NCI-H146 treated with DMSO at 0.1 percent for 48 hours (cell line): ENCODE measurements around the gene TTC28.
"Not testable (repeated sequence)": the region's sequence is repeated elsewhere in the genome, so short reads cannot be mapped to it uniquely, and the experiment has no call there.

ENCODE experiments used
- DNase-seq: peaks from one replicate; lab custom pipeline; 2025; ENCODE audit not compliant: unreplicated experiment; lab: John Stamatoyannopoulos, UW

TTC28 gene

DNA sequence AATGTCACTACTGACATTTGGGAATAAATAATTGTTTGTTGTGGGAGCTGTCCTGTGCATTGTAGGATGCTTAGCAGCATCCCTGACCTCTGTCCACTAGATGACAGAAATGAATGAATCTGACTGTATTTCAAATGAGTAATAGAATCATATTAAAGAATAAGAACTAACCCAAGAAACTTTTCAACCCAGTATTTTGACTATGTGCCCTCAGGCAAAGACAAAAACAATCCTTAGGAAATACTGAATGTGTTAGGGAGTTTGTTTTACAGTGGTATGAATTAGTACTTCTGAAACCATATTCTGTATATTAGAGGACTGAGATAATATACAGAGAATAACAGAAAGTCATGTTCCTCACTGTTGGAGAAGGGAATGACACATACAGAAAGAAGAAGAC lies 439.7 kb downstream of the TTC28 start:
- DNase-seq = no peak

DNA sequence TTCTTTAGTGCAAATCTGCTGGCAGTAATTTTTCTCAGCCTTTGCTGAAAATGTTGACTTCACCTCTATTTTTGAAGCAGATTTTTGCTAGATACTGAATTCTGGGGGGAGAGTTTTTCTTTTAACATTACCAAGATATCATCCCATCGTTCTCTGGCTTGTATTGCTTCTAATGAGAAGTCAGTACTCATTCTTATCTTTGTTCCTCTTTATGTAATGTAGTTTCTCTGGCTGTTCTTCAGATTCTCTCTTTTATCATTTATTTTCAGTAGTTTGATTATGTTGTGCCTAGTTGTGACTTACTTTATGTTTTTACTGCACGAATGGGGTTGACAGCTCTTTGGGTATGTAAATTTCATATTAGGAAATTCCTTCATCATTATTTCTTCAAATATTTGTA lies 441.9 kb downstream of the TTC28 start:
- DNase-seq = no peak

DNA sequence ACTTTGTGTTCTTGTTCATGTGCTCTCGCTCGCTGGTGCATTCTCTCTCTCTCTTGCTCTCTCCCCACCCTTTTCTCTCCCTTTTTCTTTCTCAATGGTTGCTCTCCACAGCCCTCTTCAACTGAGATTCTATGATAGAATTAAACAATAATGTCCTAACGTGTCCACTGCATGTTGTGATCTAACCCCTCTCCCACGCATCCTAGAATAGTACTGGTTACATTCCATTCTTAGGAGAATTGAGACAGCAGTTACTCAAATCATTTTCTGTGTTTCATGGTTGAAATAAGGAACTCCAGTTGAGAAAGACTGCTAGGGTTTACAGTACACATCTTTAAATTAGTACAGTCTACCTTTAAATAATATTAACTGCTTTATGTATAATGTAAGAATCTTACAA lies 442.5 kb downstream of the TTC28 start:
- DNase-seq = no peak

DNA sequence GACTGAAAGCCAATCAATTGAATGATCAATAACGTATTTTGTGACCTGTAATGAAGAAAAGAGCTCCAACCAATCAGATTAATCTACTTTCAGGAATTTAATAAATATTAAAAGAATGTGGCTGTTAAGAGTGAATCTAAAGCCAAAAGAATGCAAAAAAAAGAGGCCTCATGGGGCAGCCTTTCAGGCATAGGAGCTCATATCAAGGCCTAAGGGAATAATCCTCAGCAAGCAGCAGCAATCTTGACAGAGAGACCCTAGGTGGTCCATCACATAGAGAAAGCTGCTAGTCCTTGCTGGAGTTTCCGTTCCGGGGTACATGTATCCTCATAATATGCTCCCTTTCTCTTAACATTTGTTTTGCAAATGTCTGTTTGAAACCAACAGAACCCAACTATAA lies 447.4 kb downstream of the TTC28 start:
- DNase-seq = no peak

GRCh38 chr22:28231441-28231840 lies 448.2 kb downstream of the TTC28 start:
- no peak for DNase-seq

GRCh38 chr22:28230671-28231070 lies 449.0 kb downstream of the TTC28 start:
- DNase-seq = no peak

DNA sequence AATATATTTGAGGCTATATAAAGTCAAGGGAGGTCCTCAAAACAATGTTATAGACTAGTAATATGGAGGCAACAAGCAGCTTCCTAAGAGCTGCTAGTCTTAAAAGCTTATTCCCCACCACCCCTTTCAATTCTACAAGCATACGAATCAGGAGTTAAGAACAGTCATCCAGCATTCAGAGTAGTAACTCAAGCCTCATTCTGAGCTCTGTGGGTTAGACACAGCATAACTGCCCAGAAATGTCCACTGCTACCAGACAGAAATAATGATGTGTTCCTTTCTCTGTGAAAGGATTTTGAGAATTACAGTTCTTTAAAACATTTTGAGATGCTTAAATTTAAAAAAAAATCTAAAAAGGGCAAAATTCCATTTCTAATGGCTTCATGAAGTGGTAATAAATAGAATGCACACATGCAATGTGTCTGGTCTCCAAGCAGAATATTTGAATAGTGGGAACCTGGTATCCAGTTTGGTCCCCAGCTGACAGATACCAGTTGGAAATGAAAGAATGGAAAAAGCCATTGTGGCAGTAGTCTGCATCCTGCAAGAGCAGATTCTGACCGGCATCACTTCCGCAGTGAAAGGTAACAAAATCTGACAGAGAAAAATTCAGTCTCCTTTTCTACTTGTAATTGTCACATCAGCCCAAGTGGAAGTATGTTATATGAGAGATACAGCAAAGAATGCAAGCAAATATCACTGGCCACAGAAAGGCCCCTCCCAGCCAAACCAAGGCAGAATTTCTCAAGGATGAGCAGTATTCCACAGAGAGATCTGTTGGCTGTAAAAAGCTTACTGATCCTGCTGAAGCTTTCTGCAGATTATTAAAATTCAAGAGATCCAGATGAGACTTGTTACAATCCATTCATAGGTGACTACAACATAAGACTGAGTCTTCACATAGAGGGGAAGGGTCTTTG lies 449.8 kb downstream of the TTC28 start:
- no peak for DNase-seq

GRCh38 chr22:28223826-28224225 lies 455.8 kb downstream of the TTC28 start:
- DNase-seq = no peak

- DNase-seq = no peak
Measured at GRCh38 chr22:28222976-28223745, 456.5 kb downstream of the TTC28 start.

DNA sequence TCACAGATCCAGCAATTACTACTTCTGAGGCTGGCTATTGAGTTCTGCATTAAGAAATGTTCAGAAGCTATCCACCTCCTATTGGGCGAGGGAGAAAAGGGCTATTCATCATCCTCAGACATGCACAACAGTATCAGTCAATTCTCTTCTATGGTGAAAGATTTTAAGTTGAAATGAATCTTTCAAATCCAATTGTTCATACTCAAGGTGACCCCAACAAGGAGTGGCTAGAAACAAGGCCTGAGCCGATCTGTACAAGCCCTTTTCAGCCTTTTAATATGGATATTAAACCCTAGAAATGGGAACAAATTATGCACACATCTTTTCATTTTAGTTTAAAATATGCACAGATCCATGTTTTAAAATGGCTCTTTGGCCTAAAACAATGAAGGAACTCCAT lies 457.1 kb downstream of the TTC28 start:
- DNase-seq = no peak

DNA sequence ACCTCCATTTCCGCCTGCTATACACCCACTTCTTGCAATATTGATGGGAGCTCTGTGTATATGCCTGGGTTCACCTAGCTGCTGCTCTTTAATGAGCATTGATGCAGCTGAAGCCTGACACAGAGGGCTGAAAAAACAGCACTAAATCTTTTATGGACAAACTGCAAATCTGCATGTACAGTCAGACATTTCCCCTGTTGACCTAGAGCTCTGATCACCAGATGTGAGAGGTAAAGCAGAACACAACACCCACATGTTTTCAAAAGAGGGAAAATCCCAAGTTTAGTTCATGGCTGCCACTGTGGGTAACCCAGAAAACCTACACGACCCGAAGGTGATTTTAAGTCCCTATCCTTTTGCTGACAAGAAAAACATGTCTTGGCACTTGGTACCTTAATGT lies 457.6 kb downstream of the TTC28 start:
- DNase-seq = no peak

DNA sequence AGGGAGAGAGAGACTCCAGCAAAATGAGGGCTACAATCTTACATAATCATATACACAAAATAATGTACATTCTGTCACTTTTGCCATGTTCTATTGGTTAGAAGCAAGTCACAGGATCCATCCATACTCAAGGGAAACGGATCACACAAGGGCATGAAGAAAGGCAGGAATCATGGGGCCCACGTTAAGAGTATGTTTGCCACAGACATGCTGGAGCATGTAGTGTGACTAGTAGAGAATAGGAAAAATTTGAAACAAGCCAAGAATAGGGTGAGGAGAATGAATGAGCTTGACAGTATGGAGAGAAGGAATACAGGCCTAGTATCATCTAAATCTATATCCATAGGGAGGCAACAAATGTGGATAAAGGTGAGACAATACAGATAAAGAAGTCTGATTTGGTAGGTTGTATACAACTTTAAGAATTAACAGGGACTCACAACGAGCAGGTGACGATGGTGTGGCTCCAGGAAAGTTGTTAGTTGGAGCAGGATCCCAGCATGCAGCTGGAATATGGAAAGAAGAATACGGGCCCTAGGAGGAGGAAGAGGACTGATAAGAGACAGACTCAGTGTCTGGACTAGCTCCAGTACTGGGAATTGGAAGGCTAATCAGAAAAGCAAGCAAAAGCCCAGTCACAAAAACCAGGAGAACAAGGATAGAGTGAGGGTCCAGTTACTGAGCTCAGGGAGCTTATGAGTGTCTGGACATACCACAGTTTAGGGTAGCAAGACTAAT lies 458.8 kb downstream of the TTC28 start:
- DNase-seq = no peak

GRCh38 chr22:28217277-28217676 lies 462.4 kb downstream of the TTC28 start:
- DNase-seq = no peak

- DNase-seq = not testable (repeated sequence)
Measured at GRCh38 chr22:28214750-28215149, 464.9 kb downstream of the TTC28 start.

DNA sequence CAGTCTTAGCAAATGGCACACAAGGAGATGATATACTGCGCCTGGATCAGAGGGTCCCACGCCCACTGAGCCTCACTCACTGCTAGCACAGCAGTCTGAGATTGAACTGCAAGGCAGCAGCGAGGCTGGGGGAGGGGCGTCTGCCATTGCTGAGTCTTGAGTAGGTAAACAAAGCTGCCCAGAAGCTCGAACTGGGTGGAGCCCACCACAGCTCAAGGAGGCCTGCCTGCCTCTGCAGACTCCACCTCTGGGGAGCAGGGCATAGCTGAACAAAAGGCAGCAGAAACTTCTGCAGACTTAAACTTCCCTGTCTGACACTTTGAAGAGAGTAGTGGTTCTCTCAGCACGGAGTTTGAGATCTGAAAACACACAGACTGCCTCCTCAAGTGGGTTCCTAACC lies 470.2 kb downstream of the TTC28 start:
- DNase-seq = not testable (repeated sequence)

GRCh38 chr22:28208787-28209186 lies 470.9 kb downstream of the TTC28 start:
- no peak for DNase-seq

DNA sequence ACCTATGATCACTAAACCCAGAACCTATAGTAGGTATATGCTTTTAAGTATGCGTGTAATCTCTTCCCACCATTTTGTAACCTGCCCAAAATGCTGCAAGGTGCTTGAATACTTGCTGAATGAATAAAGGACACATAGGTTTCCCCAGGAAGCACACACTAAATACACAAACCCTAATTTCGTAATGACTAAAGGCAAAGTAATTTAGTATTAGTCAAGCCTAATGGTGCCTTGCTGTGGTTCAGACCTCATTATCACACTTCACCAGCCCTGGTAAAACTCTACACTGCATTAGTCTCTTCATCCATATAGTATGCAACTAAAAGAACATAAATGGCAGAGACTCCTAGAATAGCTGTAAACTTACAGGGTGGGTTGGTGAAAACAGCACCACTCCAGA lies 471.6 kb downstream of the TTC28 start:
- DNase-seq = no peak

GRCh38 chr22:28207281-28208030 lies 472.2 kb downstream of the TTC28 start:
- no peak for DNase-seq

- no peak for DNase-seq
Measured at GRCh38 chr22:28205926-28206325, 473.7 kb downstream of the TTC28 start.

GRCh38 chr22:28204382-28204781 lies 475.3 kb downstream of the TTC28 start:
- DNase-seq = no peak

GRCh38 chr22:28203286-28203685 lies 476.4 kb downstream of the TTC28 start:
- no peak for DNase-seq
